Body of pancreas (tissue), 4 donors: ENCODE results near the gene MOG. TPM values are rescaled to one million over a fixed set of nuclear protein-coding genes. Genes with fewer than 3 reads are reported as not detected.

Source experiments
- ATAC-seq: fragments of 150-250 bp; one replicate; pipeline ENCODE4 v1.9.1; 2016
- DNase-seq, 4 donors: peaks; one replicate each; pipeline ENCODE4 v3.0.0-alpha.2; 2019
- H3K27ac ChIP-seq, 4 donors: fragments of 200-600 bp; sonication (generic); 1 replicate in 3 of 4; 2 replicates in 1 of 4; pipeline versions ENCODE4 v1.5.1 to v1.6.1; 2016 to 2019; ENCODE audit warnings: mild to moderate bottlenecking in 1 of 4, mixed read lengths in 1 of 4, moderate library complexity in 1 of 4
- H3K27me3 ChIP-seq, 2 donors: fragments of 200-600 bp; sonication (generic); one replicate each; pipeline ENCODE4 v1.6.0; 2016; ENCODE audit warnings: mild to moderate bottlenecking in 1 of 2
- H3K36me3 ChIP-seq, 2 donors: fragments of 200-600 bp; sonication (generic); replicated peaks in 1 of 2; 2 replicates each; pipeline ENCODE4 v1.5.1; 2016; ENCODE audit warnings: low read depth in 2 of 2; ENCODE audit not compliant: insufficient read depth in 1 of 2
- H3K4me1 ChIP-seq: fragments of 200-600 bp; sonication (generic); one replicate; pipeline ENCODE4 v1.6.0; 2016
- H3K4me3 ChIP-seq, 2 donors: fragments of 200-600 bp; sonication (generic); 1 replicate in 1 of 2; 2 replicates in 1 of 2; pipeline ENCODE4 v1.5.1; 2016 to 2019
- H3K9me3 ChIP-seq, 3 donors: fragments of 200-600 bp; sonication (generic); 1 replicate in 2 of 3; 2 replicates in 1 of 3; pipeline ENCODE4 v1.5.1; 2016
- CTCF ChIP-seq, 7 experiments: fragments of 450-650 bp in 4 of 7; fragments of 200-600 bp in 3 of 7; sonication (generic) in 3 of 7; IDR thresholded peaks; one replicate each; pipeline ENCODE4 v1.5.1; 2016 to 2019; ENCODE audit warnings: antibody characterized with exemption in 7 of 7
- POLR2A ChIP-seq, 3 donors: fragments of 450-650 bp; IDR thresholded peaks; one replicate each; pipeline ENCODE4 v1.6.1; 2016; ENCODE audit warnings: antibody characterized with exemption in 3 of 3, mild to moderate bottlenecking in 2 of 3
- WGBS, 2 donors: methylation state at CpG; one replicate each; pipeline ENCODE4 v1.1.5; 2017; 5-methylcytosine and 5-hydroxymethylcytosine counted together
- intact Hi-C: fragments of 100-400 bp; cut with DNase I; formaldehyde crosslinking; loops from one replicate; pipeline ENCODE4 v1.15.1; 2023
- small RNA-seq: library from RNA; depleted of rRNA; stranded (forward); fragments of <200 nt; gene quantifications from one replicate; pipeline ENCODE3, GENCODE V24; 2016
- total RNA-seq, 2 donors: library from RNA; depleted of rRNA; stranded (reverse); fragments of >200 nt; gene quantifications; one replicate each; pipeline ENCODE4 v1.1.0, GENCODE V29; 2016

MOG gene
- total RNA-seq, 2 donors from 2014 or later, result not detected

DNA sequence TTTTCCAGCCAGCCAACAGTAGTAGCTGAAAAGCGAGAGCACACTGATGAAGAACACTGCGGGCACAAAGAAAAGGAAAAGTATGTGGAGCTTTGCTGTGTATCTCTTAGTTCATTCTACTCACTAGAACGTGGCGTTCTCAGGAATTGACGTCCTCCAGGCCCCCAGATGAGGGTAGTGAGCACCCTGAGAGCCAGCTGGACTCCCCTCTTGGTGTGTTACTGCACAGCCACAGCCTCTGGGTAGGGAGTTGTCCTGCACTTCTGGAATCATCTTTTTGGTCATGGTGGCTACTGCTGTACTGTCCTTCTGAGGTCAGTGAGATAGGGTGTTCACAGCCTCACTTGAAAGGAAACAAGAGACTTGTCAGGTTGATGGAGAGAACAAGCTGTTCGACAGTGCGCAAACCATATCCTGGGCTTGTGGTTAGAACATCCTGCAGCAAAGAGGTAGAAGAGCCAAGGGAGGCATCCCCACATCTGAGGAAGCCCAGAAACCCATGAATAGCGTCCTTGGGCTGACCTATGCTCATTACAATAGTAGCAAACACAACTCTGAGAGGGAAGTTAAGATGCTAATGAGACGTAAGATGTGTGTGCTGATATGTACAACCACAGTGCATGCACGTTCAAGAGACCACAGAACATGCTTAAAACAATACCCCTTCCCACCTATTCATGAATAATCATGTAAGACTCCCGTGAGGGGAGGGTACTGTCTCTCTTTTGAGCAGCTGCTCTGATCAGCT lies 51.7 kb downstream of the MOG start:
- Histone ChIP-seq H3K4me3 (no peak overlapping the region), H3K27me3 (no peaks in the 10 kb centered on the region), H3K9me3 (no peaks in the 10 kb centered on the region), H3K36me3 (no peaks in the 10 kb centered on the region), H3K4me1 (no peaks in the 10 kb centered on the region), H3K27ac (no peak overlapping the region)
- intact Hi-C loops, result loop anchor here (10.0 kb wide), 1 partner anchor 126 kb away; no protein-coding TSS in a partner anchor
- ATAC-seq (no peak), DNase-seq (peak in 2 of 4 donors; percentile 12 to 44)
- TF ChIP-seq CTCF (IDR thresholded peaks at IDR 0.05), result no peak
- no peak for TF ChIP-seq POLR2A (IDR thresholded peaks at IDR 0.05)
- 57 to 61% methylated on average over 11 of the region's 11 CpGs for WGBS, 2 donors

DNA sequence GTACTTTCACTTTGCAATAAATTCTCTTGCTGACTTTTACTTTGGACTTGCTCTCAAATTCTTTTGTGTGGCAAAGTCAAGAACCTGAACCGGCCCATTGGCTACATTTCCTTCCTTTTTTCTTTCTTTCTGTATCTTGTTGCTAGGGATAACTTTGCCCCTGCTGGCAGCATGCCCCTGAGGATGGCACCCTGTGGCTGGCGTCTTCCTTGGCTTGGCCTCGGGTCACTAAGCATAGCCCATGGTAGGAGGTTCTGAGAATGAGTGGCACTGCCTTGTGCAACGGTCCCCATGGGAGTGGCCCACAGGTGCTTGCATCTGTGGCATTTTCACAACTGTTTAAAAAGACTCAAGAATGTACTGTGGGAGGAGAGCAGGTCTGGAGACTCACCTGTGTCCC lies 52.3 kb downstream of the MOG start:
- no peaks in the 10 kb centered on the region for H3K27me3 ChIP-seq
- no peaks in the 10 kb centered on the region for H3K36me3 ChIP-seq
- DNase-seq (no peak), ATAC-seq (no peak)
- intact Hi-C loops, result loop anchor here (10.0 kb wide), 1 partner anchor 126 kb away; no protein-coding TSS in a partner anchor
- TF ChIP-seq POLR2A (IDR thresholded peaks at IDR 0.05) (no peak), CTCF (IDR thresholded peaks at IDR 0.05) (no peak)
- no peak overlapping the region for H3K4me3 ChIP-seq
- H3K4me1 ChIP-seq, result no peaks in the 10 kb centered on the region
- no peak overlapping the region for H3K27ac ChIP-seq
- WGBS, 2 donors, result 44 to 46% methylated on average over 4 of the region's 4 CpGs
- H3K9me3 ChIP-seq, result no peaks in the 10 kb centered on the region

DNA sequence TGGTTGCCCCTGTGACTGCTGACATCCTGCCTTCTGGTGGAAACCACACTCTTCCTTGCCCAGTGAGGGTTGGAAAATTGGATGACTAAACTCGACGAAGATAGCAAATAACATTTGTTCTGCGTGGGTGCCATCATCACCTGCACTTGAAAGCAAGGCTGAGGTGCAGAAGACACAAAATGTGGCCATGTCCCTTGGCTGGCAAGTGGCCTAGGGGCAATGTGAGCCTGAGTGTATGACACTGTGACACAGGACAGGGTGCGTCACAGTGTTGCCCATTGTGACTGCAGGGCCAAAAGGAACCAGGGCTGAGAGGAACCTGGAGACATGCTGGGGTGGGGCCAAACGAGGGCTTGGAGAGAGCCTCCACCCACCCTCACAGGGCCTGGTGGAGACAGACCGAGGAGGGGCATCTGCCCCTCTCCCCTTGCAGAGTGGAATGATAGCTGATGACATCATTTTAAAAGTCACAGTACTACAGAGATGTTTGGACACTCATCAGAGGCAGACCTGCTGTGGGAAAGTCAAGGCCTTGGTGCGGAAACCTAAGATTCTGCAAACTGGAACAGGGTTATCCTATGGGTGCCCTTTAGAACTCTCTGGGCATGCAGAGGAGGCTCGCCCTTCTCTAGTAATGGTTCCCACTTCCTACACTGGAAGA lies 53.5 kb downstream of the MOG start:
- ATAC-seq (no peak), DNase-seq (no peak)
- Histone ChIP-seq H3K9me3 (no peaks in the 10 kb centered on the region), H3K36me3 (no peaks in the 10 kb centered on the region), H3K4me1 (no peaks in the 10 kb centered on the region), H3K27ac (no peak overlapping the region), H3K27me3 (no peaks in the 10 kb centered on the region), H3K4me3 (no peak overlapping the region)
- intact Hi-C loops, result no loop called here
- WGBS, 2 donors, result 68 to 70% methylated on average over 7 to 8 of the region's 8 CpGs
- TF ChIP-seq CTCF (IDR thresholded peaks at IDR 0.05), result no peak

GRCh38 chr6:29720863-29721262 lies 64.0 kb downstream of the MOG start:
- TF ChIP-seq POLR2A (IDR thresholded peaks at IDR 0.05) (no peak), CTCF (IDR thresholded peaks at IDR 0.05) (no peak)
- Histone ChIP-seq H3K36me3 (no peaks in the 10 kb centered on the region), H3K27ac (no peak overlapping the region), H3K4me3 (no peak overlapping the region), H3K4me1 (peaks cover 5% of the 10 kb centered on the region), H3K27me3 (no peaks in the 10 kb centered on the region), H3K9me3 (no peaks in the 10 kb centered on the region)
- WGBS, 2 donors, result 17 to 18% methylated on average over 2 of the region's 2 CpGs
- DNase-seq, result no peak
- no peak for ATAC-seq
- intact Hi-C loops, result no loop called here

Small RNA genes lying within 50 kb of the gene (small RNA-seq; reads per million reads assigned to genes)
- gene SUMO2P1, result not detected

Other genes starting within 250 kb of the MOG start
- gene OR12D1, start 242.2 kb upstream of the MOG start, total RNA-seq, result not detected
- gene OR10C1, start 217.8 kb upstream of the MOG start, total RNA-seq, result not detected
- gene OR11A1, start 200.0 kb upstream of the MOG start, total RNA-seq, result not detected
- not detected for gene OR2H1, start 199.9 kb upstream of the MOG start, total RNA-seq
- not detected for gene MAS1L, start 169.1 kb upstream of the MOG start, total RNA-seq
- gene UBD, start 97.4 kb upstream of the MOG start, total RNA-seq, result 10 to 100 TPM in 1 of 2 donors, 1 to 10 TPM in 1; 9.9 to 10.1 TPM
- not detected for gene OR2H2, start 72.0 kb upstream of the MOG start, total RNA-seq
- 10 to 100 TPM; 23.7 to 31.9 TPM for gene GABBR1, start 23.9 kb upstream of the MOG start, total RNA-seq
- not detected for gene ZFP57, start 24.1 kb downstream of the MOG start, total RNA-seq
- 10 to 100 TPM; 25.4 to 51.7 TPM for gene HLA-F, start 66.3 kb downstream of the MOG start, total RNA-seq
- gene HLA-G, start 170.7 kb downstream of the MOG start, total RNA-seq, result under 1 TPM in 1 of 2 donors, not detected in 1; 0.78 TPM